HepG2 (cell line): ENCODE measurements around the gene GBGT1. TPM values are rescaled to one million over a fixed set of nuclear protein-coding genes. Genes with fewer than 3 reads are reported as not detected.
A peak's percentile ranks its signal among the peaks of the same experiment; 100 is the strongest.

ENCODE experiments used
- BORCS8-MEF2B ChIP-seq: sonication (generic); formaldehyde crosslinking; IDR thresholded peaks from 2 replicates; pipeline ENCODE4 v1.8.0; 2022; ENCODE audit warnings: mild to moderate bottlenecking, missing genetic modification reagents
- BRD4 ChIP-seq: sonication (generic); formaldehyde crosslinking; IDR thresholded peaks from 2 replicates; pipeline ENCODE4 v1.4.0; 2020; ENCODE audit warnings: missing genetic modification reagents
- CBX2 ChIP-seq, 2 experiments: fragments of 200-600 bp in 1 of 2; sonication (generic); formaldehyde crosslinking in 1 of 2; IDR thresholded peaks; 2 replicates each; pipeline versions ENCODE4 v1.7.0 to v1.8.1; 2018 to 2022; ENCODE audit warnings: low read depth in 2 of 2, low read length in 1 of 2, mild to moderate bottlenecking in 1 of 2, missing genetic modification reagents in 1 of 2
- HDAC2 ChIP-seq: sonication (generic); formaldehyde crosslinking; IDR thresholded peaks from 2 replicates; pipeline ENCODE4 v1.4.0; 2020; ENCODE audit warnings: missing genetic modification reagents
- JUNB ChIP-seq: sonication (generic); formaldehyde crosslinking; IDR thresholded peaks from 2 replicates; pipeline ENCODE4 v1.8.0; 2022; ENCODE audit warnings: missing genetic modification reagents, mild to moderate bottlenecking, borderline replicate concordance
- MAFG ChIP-seq: sonication (generic); formaldehyde crosslinking; IDR thresholded peaks from 2 replicates; pipeline ENCODE4 v1.5.1; 2020; ENCODE audit warnings: mild to moderate bottlenecking, missing genetic modification reagents
- SIN3A ChIP-seq: IDR thresholded peaks from 2 replicates; pipeline ENCODE4 v1.6.1; 2011; ENCODE audit warnings: low read depth, mild to moderate bottlenecking, control low read depth, low read length, borderline replicate concordance
- SIX1 ChIP-seq: sonication (generic); formaldehyde crosslinking; IDR thresholded peaks from 2 replicates; pipeline ENCODE4 v1.4.0; 2020; ENCODE audit warnings: missing genetic modification reagents, borderline replicate concordance
- YY1 ChIP-seq: IDR thresholded peaks from 2 replicates; pipeline ENCODE4 v1.6.1; 2011; ENCODE audit warnings: low read length, low read depth, moderate library complexity, mild to moderate bottlenecking; ENCODE audit not compliant: insufficient read depth, insufficient replicate concordance
- ZBTB1 ChIP-seq: sonication (generic); formaldehyde crosslinking; IDR thresholded peaks from 2 replicates; pipeline ENCODE4 v1.4.0; 2020; ENCODE audit warnings: missing genetic modification reagents, borderline replicate concordance
- ZNF263 ChIP-seq: sonication (generic); formaldehyde crosslinking; IDR thresholded peaks from 2 replicates; pipeline ENCODE4 v1.4.0; 2020; ENCODE audit warnings: missing genetic modification reagents
- polyA plus RNA-seq, 8 experiments: library from polyadenylated mRNA; depleted of rRNA in 3 of 8; stranded (reverse) in 7 of 8; unstranded in 1 of 8; fragments of >200 nt; fragmentation: Illumina TruSeq in 4 of 8; extraction: Trizol in 4 of 8; gene quantifications; 2 replicates each; pipeline versions ENCODE4 v1.2.1 to v1.2.3, GENCODE V29; 2011 to 2016; ENCODE audit warnings: low read depth in 4 of 8, missing spikeins in 1 of 8, mixed read lengths in 1 of 8; ENCODE audit not compliant: insufficient read depth in 1 of 8
- total RNA-seq, 5 experiments: library from RNA; depleted of rRNA; stranded (reverse); fragments of >200 nt; fragmentation: Illumina TruSeq; extraction: Trizol; gene quantifications; 2 replicates each; pipeline ENCODE4 v1.2.3, GENCODE V29; 2016; ENCODE audit warnings: low read depth in 1 of 5
- TF ChIP-seq, protein P1 (sequence below): sonication (generic); formaldehyde crosslinking; IDR thresholded peaks from 2 replicates; pipeline ENCODE4 v1.4.0; 2020; ENCODE audit warnings: mild to moderate bottlenecking, missing genetic modification reagents
- TF ChIP-seq, protein P2 (sequence below): sonication (generic); formaldehyde crosslinking; IDR thresholded peaks from 2 replicates; pipeline ENCODE4 v1.4.0; 2020; ENCODE audit warnings: missing genetic modification reagents
- TF ChIP-seq, protein P3 (sequence below): sonication (generic); formaldehyde crosslinking; IDR thresholded peaks from 2 replicates; pipeline ENCODE4 v1.4.0; 2020; ENCODE audit warnings: missing genetic modification reagents, borderline replicate concordance
- TF ChIP-seq, protein P4 (sequence below): sonication (generic); formaldehyde crosslinking; IDR thresholded peaks from 2 replicates; pipeline ENCODE4 v1.8.0; 2022; ENCODE audit warnings: mild to moderate bottlenecking, missing genetic modification reagents, moderate library complexity

GBGT1 gene
- total and polyA plus RNA-seq, 2 of the 13 experiments (the other 11 are each of a cell fraction or from before 2014, with no cell fraction given): not detected

DNA sequence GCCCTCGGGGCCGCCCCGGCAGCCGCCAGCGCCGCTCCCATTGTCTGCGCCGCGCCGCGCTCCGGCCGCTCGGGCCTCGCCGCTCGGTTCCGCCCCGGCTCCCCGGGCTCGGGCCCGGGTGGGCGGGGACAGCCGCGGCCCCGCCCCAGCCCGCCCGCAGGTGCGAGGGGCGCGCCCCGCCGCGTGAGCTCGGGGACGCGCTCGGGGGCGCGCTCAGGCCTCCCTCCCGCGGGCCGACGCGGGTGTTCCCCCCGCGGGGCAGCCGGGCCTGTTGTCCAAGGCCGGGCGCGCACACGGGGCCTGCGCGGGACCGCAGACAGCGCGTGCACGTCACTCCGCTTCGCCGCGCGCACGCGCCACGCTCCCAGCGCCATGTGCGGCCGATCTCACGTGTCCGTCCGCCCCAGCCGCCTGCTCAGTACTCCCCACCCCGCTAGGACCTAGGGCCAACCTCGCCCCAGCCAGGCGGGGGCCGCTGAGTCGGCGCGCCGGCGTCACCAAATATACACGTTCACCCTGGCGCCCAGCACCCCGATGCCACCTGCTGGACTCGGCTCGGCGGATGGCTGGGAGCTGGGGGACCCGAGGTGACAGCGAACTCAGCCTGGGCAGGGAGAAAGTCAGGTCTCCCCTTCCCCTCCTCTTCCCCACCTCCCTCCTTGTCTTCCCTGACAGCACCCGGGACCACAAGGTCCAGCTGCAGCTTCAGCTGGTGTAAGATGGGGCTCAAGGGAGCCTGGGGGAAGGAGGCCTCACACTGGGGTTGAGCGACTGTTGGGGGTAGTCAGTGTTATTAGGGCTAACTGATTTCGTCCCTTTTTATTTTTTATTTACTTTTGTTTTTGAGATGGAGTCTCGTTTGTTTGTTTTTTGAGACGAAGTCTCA is 14.3 kb downstream of the GBGT1 start (continued):
- TF ChIP-seq SIX1 (CRISPR knock-in tag) (no peak), JUNB (CRISPR knock-in tag) (no peak), ZNF263 (peak; percentile 68; the same call in 1 of the 2 replicates), MAFG (no peak), BRD4 (CRISPR knock-in tag) (0 out of 2 replicates have a peak, but pooled peaks have one; percentile 21), SIN3A (peak; percentile 60; the same call in 1 of the 2 replicates), CBX2 (IDR thresholded peaks at IDR 0.05; ENCODE audit: low read depth, low read length) (no peak), CBX2 (CRISPR knock-in tag; IDR thresholded peaks at IDR 0.05; ENCODE audit: low read depth) (no peak), BORCS8-MEF2B (CRISPR knock-in tag) (peak; percentile 63; the same call in 1 of the 2 replicates), HDAC2 (CRISPR knock-in tag) (peak; percentile 44; the same call in 1 of the 2 replicates), YY1 (peak; percentile 58), ZBTB1 (CRISPR knock-in tag) (no peak)
- TF ChIP-seq, protein P1, sequence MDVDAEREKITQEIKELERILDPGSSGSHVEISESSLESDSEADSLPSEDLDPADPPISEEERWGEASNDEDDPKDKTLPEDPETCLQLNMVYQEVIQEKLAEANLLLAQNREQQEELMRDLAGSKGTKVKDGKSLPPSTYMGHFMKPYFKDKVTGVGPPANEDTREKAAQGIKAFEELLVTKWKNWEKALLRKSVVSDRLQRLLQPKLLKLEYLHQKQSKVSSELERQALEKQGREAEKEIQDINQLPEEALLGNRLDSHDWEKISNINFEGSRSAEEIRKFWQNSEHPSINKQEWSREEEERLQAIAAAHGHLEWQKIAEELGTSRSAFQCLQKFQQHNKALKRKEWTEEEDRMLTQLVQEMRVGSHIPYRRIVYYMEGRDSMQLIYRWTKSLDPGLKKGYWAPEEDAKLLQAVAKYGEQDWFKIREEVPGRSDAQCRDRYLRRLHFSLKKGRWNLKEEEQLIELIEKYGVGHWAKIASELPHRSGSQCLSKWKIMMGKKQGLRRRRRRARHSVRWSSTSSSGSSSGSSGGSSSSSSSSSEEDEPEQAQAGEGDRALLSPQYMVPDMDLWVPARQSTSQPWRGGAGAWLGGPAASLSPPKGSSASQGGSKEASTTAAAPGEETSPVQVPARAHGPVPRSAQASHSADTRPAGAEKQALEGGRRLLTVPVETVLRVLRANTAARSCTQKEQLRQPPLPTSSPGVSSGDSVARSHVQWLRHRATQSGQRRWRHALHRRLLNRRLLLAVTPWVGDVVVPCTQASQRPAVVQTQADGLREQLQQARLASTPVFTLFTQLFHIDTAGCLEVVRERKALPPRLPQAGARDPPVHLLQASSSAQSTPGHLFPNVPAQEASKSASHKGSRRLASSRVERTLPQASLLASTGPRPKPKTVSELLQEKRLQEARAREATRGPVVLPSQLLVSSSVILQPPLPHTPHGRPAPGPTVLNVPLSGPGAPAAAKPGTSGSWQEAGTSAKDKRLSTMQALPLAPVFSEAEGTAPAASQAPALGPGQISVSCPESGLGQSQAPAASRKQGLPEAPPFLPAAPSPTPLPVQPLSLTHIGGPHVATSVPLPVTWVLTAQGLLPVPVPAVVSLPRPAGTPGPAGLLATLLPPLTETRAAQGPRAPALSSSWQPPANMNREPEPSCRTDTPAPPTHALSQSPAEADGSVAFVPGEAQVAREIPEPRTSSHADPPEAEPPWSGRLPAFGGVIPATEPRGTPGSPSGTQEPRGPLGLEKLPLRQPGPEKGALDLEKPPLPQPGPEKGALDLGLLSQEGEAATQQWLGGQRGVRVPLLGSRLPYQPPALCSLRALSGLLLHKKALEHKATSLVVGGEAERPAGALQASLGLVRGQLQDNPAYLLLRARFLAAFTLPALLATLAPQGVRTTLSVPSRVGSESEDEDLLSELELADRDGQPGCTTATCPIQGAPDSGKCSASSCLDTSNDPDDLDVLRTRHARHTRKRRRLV (CRISPR knock-in tag): no peak
- TF ChIP-seq, protein P2, sequence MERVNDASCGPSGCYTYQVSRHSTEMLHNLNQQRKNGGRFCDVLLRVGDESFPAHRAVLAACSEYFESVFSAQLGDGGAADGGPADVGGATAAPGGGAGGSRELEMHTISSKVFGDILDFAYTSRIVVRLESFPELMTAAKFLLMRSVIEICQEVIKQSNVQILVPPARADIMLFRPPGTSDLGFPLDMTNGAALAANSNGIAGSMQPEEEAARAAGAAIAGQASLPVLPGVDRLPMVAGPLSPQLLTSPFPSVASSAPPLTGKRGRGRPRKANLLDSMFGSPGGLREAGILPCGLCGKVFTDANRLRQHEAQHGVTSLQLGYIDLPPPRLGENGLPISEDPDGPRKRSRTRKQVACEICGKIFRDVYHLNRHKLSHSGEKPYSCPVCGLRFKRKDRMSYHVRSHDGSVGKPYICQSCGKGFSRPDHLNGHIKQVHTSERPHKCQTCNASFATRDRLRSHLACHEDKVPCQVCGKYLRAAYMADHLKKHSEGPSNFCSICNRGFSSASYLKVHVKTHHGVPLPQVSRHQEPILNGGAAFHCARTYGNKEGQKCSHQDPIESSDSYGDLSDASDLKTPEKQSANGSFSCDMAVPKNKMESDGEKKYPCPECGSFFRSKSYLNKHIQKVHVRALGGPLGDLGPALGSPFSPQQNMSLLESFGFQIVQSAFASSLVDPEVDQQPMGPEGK (CRISPR knock-in tag): peak; percentile 96
- TF ChIP-seq, protein P3, sequence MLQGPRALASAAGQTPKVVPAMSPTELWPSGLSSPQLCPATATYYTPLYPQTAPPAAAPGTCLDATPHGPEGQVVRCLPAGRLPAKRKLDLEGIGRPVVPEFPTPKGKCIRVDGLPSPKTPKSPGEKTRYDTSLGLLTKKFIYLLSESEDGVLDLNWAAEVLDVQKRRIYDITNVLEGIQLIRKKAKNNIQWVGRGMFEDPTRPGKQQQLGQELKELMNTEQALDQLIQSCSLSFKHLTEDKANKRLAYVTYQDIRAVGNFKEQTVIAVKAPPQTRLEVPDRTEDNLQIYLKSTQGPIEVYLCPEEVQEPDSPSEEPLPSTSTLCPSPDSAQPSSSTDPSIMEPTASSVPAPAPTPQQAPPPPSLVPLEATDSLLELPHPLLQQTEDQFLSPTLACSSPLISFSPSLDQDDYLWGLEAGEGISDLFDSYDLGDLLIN: 0 out of 2 replicates have a peak, but pooled peaks have one; percentile 62
- TF ChIP-seq, protein P4, sequence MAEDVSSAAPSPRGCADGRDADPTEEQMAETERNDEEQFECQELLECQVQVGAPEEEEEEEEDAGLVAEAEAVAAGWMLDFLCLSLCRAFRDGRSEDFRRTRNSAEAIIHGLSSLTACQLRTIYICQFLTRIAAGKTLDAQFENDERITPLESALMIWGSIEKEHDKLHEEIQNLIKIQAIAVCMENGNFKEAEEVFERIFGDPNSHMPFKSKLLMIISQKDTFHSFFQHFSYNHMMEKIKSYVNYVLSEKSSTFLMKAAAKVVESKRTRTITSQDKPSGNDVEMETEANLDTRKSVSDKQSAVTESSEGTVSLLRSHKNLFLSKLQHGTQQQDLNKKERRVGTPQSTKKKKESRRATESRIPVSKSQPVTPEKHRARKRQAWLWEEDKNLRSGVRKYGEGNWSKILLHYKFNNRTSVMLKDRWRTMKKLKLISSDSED (CRISPR knock-in tag): no peak
